Breast epithelium (tissue), 3 donors: ENCODE measurements around the gene D2HGDH.

ENCODE experiments used
- POLR2AphosphoS5 ChIP-seq, 3 donors: sonication (generic); formaldehyde crosslinking; IDR thresholded peaks; one replicate each; pipeline ENCODE4 v1.6.1; 2017; ENCODE audit warnings: antibody characterized with exemption in 3 of 3
- TF ChIP-seq, protein P1 (sequence below), 3 donors: fragments of 450-650 bp; IDR thresholded peaks; one replicate each; pipeline ENCODE4 v1.5.1; 2016 to 2017; ENCODE audit warnings: antibody characterized with exemption in 3 of 3, mild to moderate bottlenecking in 3 of 3, moderate library complexity in 3 of 3

DNA sequence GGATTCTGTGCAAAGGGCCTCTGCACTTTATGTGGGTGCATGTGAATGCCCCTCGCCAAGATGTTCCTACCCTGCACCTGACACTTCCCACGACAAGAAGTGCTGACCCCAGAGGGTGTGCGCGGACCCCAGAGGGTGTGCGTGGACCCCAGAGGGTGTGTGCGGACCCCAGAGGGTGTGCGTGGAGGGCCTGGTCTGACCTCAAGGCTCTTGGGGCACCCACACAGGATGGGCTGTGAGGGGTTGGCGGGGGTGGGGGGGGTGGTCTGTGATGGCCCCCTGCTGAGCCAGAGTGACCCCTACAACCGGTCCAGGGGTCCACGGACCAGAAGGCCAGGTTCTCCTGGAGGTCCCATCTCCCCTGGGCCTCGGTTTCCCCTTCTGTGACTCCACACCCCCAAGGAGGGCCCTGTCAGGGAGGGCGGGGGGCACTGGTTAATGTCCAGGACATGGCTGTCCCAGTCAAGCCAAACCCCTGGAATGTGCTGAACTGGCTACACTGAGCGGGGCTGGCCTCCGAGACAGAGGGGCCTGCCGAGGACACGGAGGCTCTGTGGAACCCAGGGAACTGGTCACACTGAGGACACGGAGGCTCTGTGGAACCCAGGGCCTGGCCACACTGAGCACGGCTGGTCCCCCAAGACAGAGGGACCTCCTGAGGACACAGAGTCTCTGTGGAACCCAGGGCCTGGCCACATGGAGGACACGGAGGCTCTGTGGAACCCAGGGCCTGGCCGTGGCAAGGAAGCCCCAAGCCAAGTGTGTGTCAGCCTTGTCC lies 77.7 kb downstream of the D2HGDH start:
- TF ChIP-seq, protein P1, sequence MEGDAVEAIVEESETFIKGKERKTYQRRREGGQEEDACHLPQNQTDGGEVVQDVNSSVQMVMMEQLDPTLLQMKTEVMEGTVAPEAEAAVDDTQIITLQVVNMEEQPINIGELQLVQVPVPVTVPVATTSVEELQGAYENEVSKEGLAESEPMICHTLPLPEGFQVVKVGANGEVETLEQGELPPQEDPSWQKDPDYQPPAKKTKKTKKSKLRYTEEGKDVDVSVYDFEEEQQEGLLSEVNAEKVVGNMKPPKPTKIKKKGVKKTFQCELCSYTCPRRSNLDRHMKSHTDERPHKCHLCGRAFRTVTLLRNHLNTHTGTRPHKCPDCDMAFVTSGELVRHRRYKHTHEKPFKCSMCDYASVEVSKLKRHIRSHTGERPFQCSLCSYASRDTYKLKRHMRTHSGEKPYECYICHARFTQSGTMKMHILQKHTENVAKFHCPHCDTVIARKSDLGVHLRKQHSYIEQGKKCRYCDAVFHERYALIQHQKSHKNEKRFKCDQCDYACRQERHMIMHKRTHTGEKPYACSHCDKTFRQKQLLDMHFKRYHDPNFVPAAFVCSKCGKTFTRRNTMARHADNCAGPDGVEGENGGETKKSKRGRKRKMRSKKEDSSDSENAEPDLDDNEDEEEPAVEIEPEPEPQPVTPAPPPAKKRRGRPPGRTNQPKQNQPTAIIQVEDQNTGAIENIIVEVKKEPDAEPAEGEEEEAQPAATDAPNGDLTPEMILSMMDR (IDR thresholded peaks at IDR 0.05), result no peak
- TF ChIP-seq POLR2AphosphoS5 (IDR thresholded peaks at IDR 0.05), result no peak
